Gastrocnemius medialis (tissue), 4 donors: ENCODE results near the gene THEM5. TPM values are rescaled to one million over a fixed set of nuclear protein-coding genes. Genes with fewer than 3 reads are reported as not detected.

ENCODE experiments used
- ATAC-seq, 2 donors: fragments of 150-250 bp; one replicate each; pipeline ENCODE4 v1.9.1; 2016
- DNase-seq, 2 donors: peaks; one replicate each; pipeline ENCODE4 v3.0.0-alpha.2; 2019
- H3K27ac ChIP-seq, 4 donors: fragments of 200-600 bp; sonication (generic); 1 replicate in 1 of 4; 2 replicates in 3 of 4; pipeline ENCODE4 v1.5.1; 2016 to 2018; ENCODE audit warnings: mild to moderate bottlenecking in 2 of 4, moderate library complexity in 1 of 4
- H3K27me3 ChIP-seq, 3 donors: fragments of 200-600 bp; sonication (generic) in 2 of 3; 1 replicate in 1 of 3; 2 replicates in 2 of 3; pipeline versions ENCODE4 v1.5.1 to v1.6.0; 2016 to 2019; ENCODE audit warnings: mild to moderate bottlenecking in 1 of 3, moderate library complexity in 1 of 3
- H3K36me3 ChIP-seq, 2 donors: fragments of 200-600 bp; sonication (generic) in 1 of 2; one replicate each; pipeline ENCODE4 v1.5.1; 2017 to 2018
- H3K4me1 ChIP-seq, 2 donors: fragments of 200-600 bp; sonication (generic) in 1 of 2; one replicate each; pipeline ENCODE4 v1.5.1; 2016 to 2017; ENCODE audit warnings: mild to moderate bottlenecking in 2 of 2
- H3K4me3 ChIP-seq, 4 donors: fragments of 200-600 bp; sonication (generic) in 3 of 4; 1 replicate in 1 of 4; 2 replicates in 3 of 4; pipeline ENCODE4 v1.5.1; 2016 to 2019; ENCODE audit warnings: mild to moderate bottlenecking in 2 of 4
- H3K9me3 ChIP-seq, 3 donors: fragments of 200-600 bp; sonication (generic) in 2 of 3; 1 replicate in 1 of 3; 2 replicates in 2 of 3; pipeline ENCODE4 v1.5.1; 2016 to 2019
- CTCF ChIP-seq, 5 experiments: fragments of 450-650 bp in 3 of 5; fragments of 200-600 bp in 2 of 5; sonication (generic) in 2 of 5; IDR thresholded peaks in 4 of 5; conservative IDR thresholded peaks in 1 of 5; 1 replicate in 4 of 5; 2 replicates in 1 of 5; pipeline ENCODE4 v1.5.1; 2016 to 2019; ENCODE audit warnings: antibody characterized with exemption in 5 of 5, mild to moderate bottlenecking in 3 of 5, moderate library complexity in 3 of 5
- POLR2A ChIP-seq, 2 donors: fragments of 450-650 bp; IDR thresholded peaks; one replicate each; pipeline ENCODE4 v1.6.1; 2017; ENCODE audit warnings: antibody characterized with exemption in 2 of 2, mild to moderate bottlenecking in 2 of 2, moderate library complexity in 2 of 2
- in situ Hi-C, 4 donors: fragments of 200-750 bp; cut with MboI; loops; one replicate each; pipeline versions ENCODE4 v1.15.0 to v1.8.0; 2017; ENCODE audit warnings: low sequenced_read_pairs in 4 of 4
- intact Hi-C: fragments of 100-400 bp; cut with DNase I; formaldehyde crosslinking; loops from one replicate; pipeline ENCODE4 v1.15.1; 2023; ENCODE audit warnings: low total_unique reads
- total RNA-seq, 4 donors: library from RNA; depleted of rRNA; stranded (reverse); fragments of >200 nt; gene quantifications; one replicate each; pipeline versions ENCODE4 v1.1.0 to v1.2.3, GENCODE V29; 2016

The THEM5 gene
- total RNA-seq, 4 donors from 2014 or later: not detected

- no peak overlapping the region for H3K27ac ChIP-seq
- in situ Hi-C loops: no loop called here
- intact Hi-C loops: no loop called here
- ATAC-seq (no peak), DNase-seq (no peak)
- no peaks in the 10 kb centered on the region for H3K27me3 ChIP-seq
- no peaks in the 10 kb centered on the region for H3K9me3 ChIP-seq
- H3K4me3 ChIP-seq: no peak overlapping the region
- no peak for TF ChIP-seq CTCF (IDR thresholded peaks at IDR 0.05 in 4 of 5, conservative IDR thresholded peaks at IDR 0.05 in 1 of 5)
- TF ChIP-seq POLR2A (IDR thresholded peaks at IDR 0.05): no peak
- H3K36me3 ChIP-seq: peaks cover 0 to 15% of the 10 kb centered on the region in 2 donors
- H3K4me1 ChIP-seq: peaks cover 3 to 11% of the 10 kb centered on the region in 2 donors
Measured at GRCh38 chr1:151806170-151806569, 47.3 kb downstream of the THEM5 start.

- ATAC-seq (no peak), DNase-seq (no peak)
- peaks cover 3 to 7% of the 10 kb centered on the region in 2 donors for H3K4me1 ChIP-seq
- H3K27me3 ChIP-seq: no peaks in the 10 kb centered on the region
- in situ Hi-C loops: no loop called here
- H3K4me3 ChIP-seq: no peak within 1 kb of the TSS
- H3K9me3 ChIP-seq: no peaks in the 10 kb centered on the region
- H3K36me3 ChIP-seq: peaks cover 0 to 9% of the 10 kb centered on the region in 2 donors
- intact Hi-C loops: no loop called here
- no peak within 1 kb of the TSS for H3K27ac ChIP-seq
- TF ChIP-seq CTCF (IDR thresholded peaks at IDR 0.05 in 4 of 5, conservative IDR thresholded peaks at IDR 0.05 in 1 of 5) (no peak), POLR2A (IDR thresholded peaks at IDR 0.05) (no peak)
Measured at GRCh38 chr1:151805066-151805820, 48.3 kb downstream of the THEM5 start, which contains the start of gene LINGO4. Gene LINGO4, minus strand, starts transcription at chr1:151805419. Its CDS starts 2,715 bp downstream, at chr1:151802704.

GRCh38 chr1:151803915-151804314 lies 49.6 kb downstream of the THEM5 start:
- in situ Hi-C loops (no loop called here), intact Hi-C loops (no loop called here)
- DNase-seq (no peak), ATAC-seq (no peak)
- H3K27ac ChIP-seq: no peak overlapping the region
- H3K9me3 ChIP-seq: no peaks in the 10 kb centered on the region
- TF ChIP-seq CTCF (IDR thresholded peaks at IDR 0.05 in 4 of 5, conservative IDR thresholded peaks at IDR 0.05 in 1 of 5): no peak
- no peak overlapping the region for H3K4me3 ChIP-seq
- peaks cover 3% of the 10 kb centered on the region in 2 donors for H3K4me1 ChIP-seq
- H3K27me3 ChIP-seq: no peaks in the 10 kb centered on the region
- no peaks in the 10 kb centered on the region for H3K36me3 ChIP-seq

- ATAC-seq (peak in 1 of 2 donors; percentile 15), DNase-seq (no peak)
- H3K27ac ChIP-seq: peak overlapping the region in 2 of 4 donors; percentile 38 to 46
- in situ Hi-C loops (no loop called here), intact Hi-C loops (no loop called here)
- peaks cover 3% of the 10 kb centered on the region in 2 donors for H3K4me1 ChIP-seq
- H3K27me3 ChIP-seq: no peaks in the 10 kb centered on the region
- H3K9me3 ChIP-seq: no peaks in the 10 kb centered on the region
- no peak overlapping the region for H3K4me3 ChIP-seq
- H3K36me3 ChIP-seq: no peaks in the 10 kb centered on the region
- no peak for TF ChIP-seq CTCF (IDR thresholded peaks at IDR 0.05 in 4 of 5, conservative IDR thresholded peaks at IDR 0.05 in 1 of 5)
- no peak for TF ChIP-seq POLR2A (IDR thresholded peaks at IDR 0.05)
Measured at GRCh38 chr1:151803164-151803563, 50.3 kb downstream of the THEM5 start.
